Neural progenitor cell (in vitro differentiated cells): ENCODE results near the gene NELFCD.

Experiments used
- CTCF ChIP-seq: fragments of 200-600 bp; sonication (generic); IDR thresholded peaks from 2 replicates; pipeline ENCODE4 v1.5.1; 2017; ENCODE audit warnings: antibody characterized with exemption, mild to moderate bottlenecking
- EZH2 ChIP-seq: fragments of 200-600 bp; sonication (generic); IDR thresholded peaks from 2 replicates; pipeline ENCODE4 v1.6.1; 2017; ENCODE audit warnings: antibody characterized with exemption, mild to moderate bottlenecking, moderate library complexity

- TF ChIP-seq CTCF (no peak), EZH2 (no peak)
Measured at GRCh38 chr20:59013959-59014608, 33.0 kb downstream of the NELFCD start.
